GM19328 (cell line): Measurements from ENCODE around the gene SPHK2.
"Not testable (repeated sequence)": the region's sequence is repeated elsewhere in the genome, so short reads cannot be mapped to it uniquely, and the experiment has no call there.

ENCODE experiments used
- ATAC-seq: cut with Tn5 transposase; IDR thresholded peaks from one replicate; pipeline ENCODE4 v1.9.1; 2021; ENCODE audit warnings: mild to moderate bottlenecking, moderate library complexity; ENCODE audit not compliant: unreplicated experiment

SPHK2 gene

GRCh38 chr19:48676887-48677286 lies 57.6 kb downstream of the SPHK2 start:
- no peak for ATAC-seq

DNA sequence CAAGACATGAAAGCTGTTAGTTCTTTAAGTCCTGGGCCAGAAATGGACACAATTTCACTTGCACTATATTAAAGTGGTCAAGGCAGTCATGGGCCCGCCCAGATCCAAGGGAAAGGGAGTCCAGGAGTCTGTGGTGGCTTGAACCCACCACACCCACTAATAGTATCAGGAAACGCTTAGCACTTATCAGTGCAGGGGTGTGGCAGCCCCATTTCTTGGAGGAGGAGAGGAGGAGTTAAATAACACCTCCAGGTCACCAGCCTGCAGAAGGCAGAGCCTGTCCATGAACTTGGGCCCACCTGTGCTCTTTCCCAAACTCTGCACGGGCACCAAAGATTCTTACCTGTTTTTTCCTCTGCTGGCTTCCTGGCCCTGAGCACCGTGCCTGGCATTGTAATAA lies 58.9 kb downstream of the SPHK2 start:
- no peak for ATAC-seq

- not testable (repeated sequence) for ATAC-seq
These were observed 60.7 kb downstream of the SPHK2 start for GRCh38 chr19:48680006-48680405.
